ENCODE measurements around the gene POFUT2.

The POFUT2 gene

DNA sequence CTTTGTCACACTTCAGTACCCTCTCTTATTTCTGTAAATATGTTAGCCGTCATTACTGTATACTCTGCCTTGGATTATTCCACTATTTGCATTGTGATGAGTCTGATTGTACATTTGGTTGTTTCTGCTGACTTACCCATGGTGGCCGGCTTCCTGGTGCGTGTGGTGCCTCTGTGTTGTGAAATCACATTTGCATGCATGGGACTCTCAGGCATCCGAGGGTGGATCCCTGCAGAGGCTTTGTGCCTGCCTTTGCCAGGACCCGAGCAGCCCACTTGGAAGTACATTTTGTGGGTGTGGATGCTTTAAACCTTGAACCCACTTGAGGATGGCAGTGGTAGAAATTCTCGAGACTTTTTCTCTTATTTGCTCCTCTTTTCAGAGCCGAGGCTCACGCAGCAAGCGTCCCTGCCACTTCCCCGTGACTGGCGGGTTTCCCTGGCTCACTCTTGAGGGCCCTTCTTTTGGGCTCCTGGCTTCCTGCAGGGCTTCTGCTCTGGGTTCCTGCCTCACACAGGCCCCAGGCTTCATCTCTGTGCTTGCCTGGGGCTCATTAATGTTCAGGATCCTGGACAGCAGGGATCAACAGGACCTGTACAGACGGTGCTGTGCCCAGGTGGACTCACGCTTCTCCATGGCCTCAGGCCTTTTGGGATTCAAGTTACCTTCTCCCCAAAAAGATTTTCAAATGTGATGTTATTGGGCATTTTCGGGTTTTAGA, 36.6 kb downstream of the POFUT2 start:
- H3K9ac ChIP-seq (ENCODE audit: low read length): no peak overlapping the region
- no peaks in the 10 kb centered on the region for H3K9me3 ChIP-seq (ENCODE audit: low read length)
- H3K27me3 ChIP-seq (ENCODE audit: insufficient read depth, low read length): no peaks in the 10 kb centered on the region
- H2AFZ ChIP-seq (ENCODE audit: low read length): no peak overlapping the region
- no peak overlapping the region for H3K27ac ChIP-seq (ENCODE audit: low read depth, low read length, poor library complexity, severe bottlenecking)
- H3F3A ChIP-seq (ENCODE audit: insufficient read depth, low read length): no peaks in the 10 kb centered on the region
- H3K9me2 ChIP-seq (ENCODE audit: low read depth, low read length): no peaks in the 10 kb centered on the region
- TF ChIP-seq EZH2 (IDR thresholded peaks at IDR 0.05; ENCODE audit: borderline replicate concordance, low read length): no peak
- TF ChIP-seq, protein P1, sequence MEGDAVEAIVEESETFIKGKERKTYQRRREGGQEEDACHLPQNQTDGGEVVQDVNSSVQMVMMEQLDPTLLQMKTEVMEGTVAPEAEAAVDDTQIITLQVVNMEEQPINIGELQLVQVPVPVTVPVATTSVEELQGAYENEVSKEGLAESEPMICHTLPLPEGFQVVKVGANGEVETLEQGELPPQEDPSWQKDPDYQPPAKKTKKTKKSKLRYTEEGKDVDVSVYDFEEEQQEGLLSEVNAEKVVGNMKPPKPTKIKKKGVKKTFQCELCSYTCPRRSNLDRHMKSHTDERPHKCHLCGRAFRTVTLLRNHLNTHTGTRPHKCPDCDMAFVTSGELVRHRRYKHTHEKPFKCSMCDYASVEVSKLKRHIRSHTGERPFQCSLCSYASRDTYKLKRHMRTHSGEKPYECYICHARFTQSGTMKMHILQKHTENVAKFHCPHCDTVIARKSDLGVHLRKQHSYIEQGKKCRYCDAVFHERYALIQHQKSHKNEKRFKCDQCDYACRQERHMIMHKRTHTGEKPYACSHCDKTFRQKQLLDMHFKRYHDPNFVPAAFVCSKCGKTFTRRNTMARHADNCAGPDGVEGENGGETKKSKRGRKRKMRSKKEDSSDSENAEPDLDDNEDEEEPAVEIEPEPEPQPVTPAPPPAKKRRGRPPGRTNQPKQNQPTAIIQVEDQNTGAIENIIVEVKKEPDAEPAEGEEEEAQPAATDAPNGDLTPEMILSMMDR (IDR thresholded peaks at IDR 0.05; ENCODE audit: low read length): no peak
- no peaks in the 10 kb centered on the region for H4K20me1 ChIP-seq (ENCODE audit: insufficient read depth, low read length)
- no peaks in the 10 kb centered on the region for H3K79me2 ChIP-seq (ENCODE audit: insufficient read depth, low read length)
- H3K4me3 ChIP-seq (ENCODE audit: low read depth, low read length, poor library complexity, severe bottlenecking): no peak overlapping the region
- no peaks in the 10 kb centered on the region for H3K36me3 ChIP-seq (ENCODE audit: insufficient read depth, low read length)
- H3K4me2 ChIP-seq (ENCODE audit: low read length): no peak overlapping the region
- peaks cover 13% of the 10 kb centered on the region for H3K4me1 ChIP-seq (ENCODE audit: insufficient read depth, low read length, severe bottlenecking)

DNA sequence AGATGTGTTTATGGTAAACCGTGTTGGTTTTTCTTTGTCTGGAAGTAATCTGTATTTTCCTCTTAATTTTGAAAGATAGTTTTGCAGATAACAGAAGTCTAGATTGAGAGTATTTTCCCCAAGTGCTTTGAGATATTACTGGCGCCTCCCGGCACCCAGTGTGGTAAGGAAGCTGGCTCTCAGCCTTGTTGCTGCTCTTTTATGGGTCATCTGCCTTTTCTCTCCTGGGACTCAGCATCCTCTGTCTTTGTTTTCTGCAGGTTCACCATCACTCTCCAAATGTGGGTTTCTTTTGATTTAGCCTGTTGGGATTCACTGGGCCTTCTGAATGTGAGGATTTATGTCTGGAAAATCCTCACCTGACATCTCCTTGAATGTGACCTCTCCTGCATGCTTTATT, 37.4 kb downstream of the POFUT2 start:
- H3K9ac ChIP-seq (ENCODE audit: low read length): no peak overlapping the region
- no peaks in the 10 kb centered on the region for H3K36me3 ChIP-seq (ENCODE audit: insufficient read depth, low read length)
- no peaks in the 10 kb centered on the region for H3F3A ChIP-seq (ENCODE audit: insufficient read depth, low read length)
- no peak overlapping the region for H3K27ac ChIP-seq (ENCODE audit: low read depth, low read length, poor library complexity, severe bottlenecking)
- no peaks in the 10 kb centered on the region for H3K27me3 ChIP-seq (ENCODE audit: insufficient read depth, low read length)
- no peak for TF ChIP-seq EZH2 (IDR thresholded peaks at IDR 0.05; ENCODE audit: borderline replicate concordance, low read length)
- TF ChIP-seq, protein P1 (IDR thresholded peaks at IDR 0.05; ENCODE audit: low read length): no peak
- peaks cover 6% of the 10 kb centered on the region for H3K4me1 ChIP-seq (ENCODE audit: insufficient read depth, low read length, severe bottlenecking)
- H2AFZ ChIP-seq (ENCODE audit: low read length): no peak overlapping the region
- no peaks in the 10 kb centered on the region for H3K9me3 ChIP-seq (ENCODE audit: low read length)
- no peak overlapping the region for H3K4me3 ChIP-seq (ENCODE audit: low read depth, low read length, poor library complexity, severe bottlenecking)
- H3K79me2 ChIP-seq (ENCODE audit: insufficient read depth, low read length): no peaks in the 10 kb centered on the region
- H4K20me1 ChIP-seq (ENCODE audit: insufficient read depth, low read length): no peaks in the 10 kb centered on the region
- H3K4me2 ChIP-seq (ENCODE audit: low read length): no peak overlapping the region
- H3K9me2 ChIP-seq (ENCODE audit: low read depth, low read length): no peaks in the 10 kb centered on the region

DNA sequence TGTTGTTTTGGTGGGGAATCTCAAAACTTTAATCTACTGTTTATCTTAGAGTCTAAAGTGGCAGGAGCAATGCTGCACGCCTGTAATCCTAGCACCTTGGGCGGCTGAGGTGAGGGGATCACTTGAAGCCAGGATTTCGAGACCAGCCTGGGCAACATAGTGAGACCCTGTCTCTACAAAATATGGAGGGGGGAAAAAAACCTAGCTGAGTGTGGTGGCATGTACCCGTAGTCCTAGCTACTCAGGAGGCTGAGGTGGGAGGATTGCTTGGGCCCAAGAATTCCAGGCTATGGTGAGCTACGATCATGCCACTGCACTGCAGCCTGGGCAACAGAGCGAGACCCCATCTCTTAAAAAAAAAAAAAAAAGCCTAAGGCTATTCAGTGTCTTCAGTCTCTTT, 38.1 kb downstream of the POFUT2 start:
- H3K27me3 ChIP-seq (ENCODE audit: insufficient read depth, low read length): no peaks in the 10 kb centered on the region
- no peak overlapping the region for H3K4me2 ChIP-seq (ENCODE audit: low read length)
- no peaks in the 10 kb centered on the region for H4K20me1 ChIP-seq (ENCODE audit: insufficient read depth, low read length)
- no peak for TF ChIP-seq EZH2 (IDR thresholded peaks at IDR 0.05; ENCODE audit: borderline replicate concordance, low read length)
- TF ChIP-seq, protein P1 (IDR thresholded peaks at IDR 0.05; ENCODE audit: low read length): no peak
- H3K4me1 ChIP-seq (ENCODE audit: insufficient read depth, low read length, severe bottlenecking): no peaks in the 10 kb centered on the region
- no peaks in the 10 kb centered on the region for H3K9me3 ChIP-seq (ENCODE audit: low read length)
- no peak overlapping the region for H3K4me3 ChIP-seq (ENCODE audit: low read depth, low read length, poor library complexity, severe bottlenecking)
- H2AFZ ChIP-seq (ENCODE audit: low read length): no peak overlapping the region
- H3K9me2 ChIP-seq (ENCODE audit: low read depth, low read length): no peaks in the 10 kb centered on the region
- H3K27ac ChIP-seq (ENCODE audit: low read depth, low read length, poor library complexity, severe bottlenecking): no peak overlapping the region
- no peaks in the 10 kb centered on the region for H3F3A ChIP-seq (ENCODE audit: insufficient read depth, low read length)
- H3K9ac ChIP-seq (ENCODE audit: low read length): no peak overlapping the region
- no peaks in the 10 kb centered on the region for H3K36me3 ChIP-seq (ENCODE audit: insufficient read depth, low read length)
- no peaks in the 10 kb centered on the region for H3K79me2 ChIP-seq (ENCODE audit: insufficient read depth, low read length)

All from OCI-LY1 (cell line).